GM23338 (cell line): ENCODE data around the gene ZNF516. TPM values are rescaled to one million over a fixed set of nuclear protein-coding genes. Genes with fewer than 3 reads are reported as not detected.

Experiments
- ATAC-seq: fragments of 200-7000 bp; cut with Tn5 transposase; 3 replicates; pipeline ENCODE4 v1.9.1; 2020
- DNase-seq: peaks from one replicate; pipeline ENCODE4 v3.0.0-alpha.2; 2015; ENCODE audit warnings: low spot score
- H2AFZ ChIP-seq: fragments of 200-600 bp; sonication (generic); 2 replicates; pipeline ENCODE4 v1.8.0; 2016; ENCODE audit warnings: antibody characterized with exemption, mild to moderate bottlenecking, moderate library complexity
- H3F3A ChIP-seq: fragments of 200-600 bp; sonication (generic); replicated peaks from 2 replicates; pipeline ENCODE4 v1.8.0; 2017; ENCODE audit warnings: antibody characterized with exemption, mixed run types, low read depth
- H3K27ac ChIP-seq: fragments of 200-600 bp; sonication (generic); 2 replicates; pipeline ENCODE4 v1.6.1; 2016; ENCODE audit warnings: low read depth
- H3K27me3 ChIP-seq: fragments of 200-600 bp; sonication (generic); 2 replicates; pipeline ENCODE4 v1.8.0; 2016; ENCODE audit warnings: mild to moderate bottlenecking, mixed run types, moderate library complexity; ENCODE audit not compliant: insufficient read depth
- H3K36me3 ChIP-seq: fragments of 200-600 bp; sonication (generic); 2 replicates; pipeline ENCODE4 v1.8.0; 2016; ENCODE audit warnings: mild to moderate bottlenecking; ENCODE audit not compliant: insufficient read depth
- H3K4me1 ChIP-seq: fragments of 200-600 bp; sonication (generic); 2 replicates; pipeline ENCODE4 v1.8.0; 2016; ENCODE audit warnings: mild to moderate bottlenecking, moderate library complexity; ENCODE audit not compliant: insufficient read depth
- H3K4me2 ChIP-seq: fragments of 200-600 bp; sonication (generic); 2 replicates; pipeline ENCODE4 v1.7.1; 2017; ENCODE audit warnings: mixed run types
- H3K4me3 ChIP-seq: fragments of 200-600 bp; sonication (generic); 2 replicates; pipeline ENCODE4 v1.6.1; 2016; ENCODE audit warnings: mixed run types
- H3K79me2 ChIP-seq: fragments of 200-600 bp; sonication (generic); replicated peaks from 2 replicates; pipeline ENCODE4 v1.8.0; 2017; ENCODE audit warnings: mild to moderate bottlenecking; ENCODE audit not compliant: insufficient read depth
- H3K9me2 ChIP-seq: fragments of 200-600 bp; sonication (generic); 2 replicates; pipeline ENCODE4 v1.8.0; 2017; ENCODE audit not compliant: insufficient read depth
- H4K20me1 ChIP-seq: fragments of 200-600 bp; sonication (generic); replicated peaks from 2 replicates; pipeline ENCODE4 v1.8.0; 2017; ENCODE audit warnings: mild to moderate bottlenecking; ENCODE audit not compliant: insufficient read depth
- H3K27ac Mint-ChIP-seq: 2 replicates; pipeline ENCODE4 v1.8.0; 2020; ENCODE audit warnings: inconsistent platforms, mild to moderate bottlenecking, moderate library complexity, mixed read lengths
- H3K27me3 Mint-ChIP-seq: 3 replicates; pipeline ENCODE4 v1.8.0; 2022; ENCODE audit warnings: low read depth, mild to moderate bottlenecking, moderate library complexity, mixed read lengths, inconsistent platforms; ENCODE audit not compliant: insufficient read depth, poor library complexity
- H3K36me3 Mint-ChIP-seq: 3 replicates; pipeline ENCODE4 v1.8.0; 2021; ENCODE audit warnings: low read depth, mild to moderate bottlenecking, inconsistent platforms, moderate library complexity, mixed read lengths
- H3K4me1 Mint-ChIP-seq: 3 replicates; pipeline ENCODE4 v1.8.0; 2020; ENCODE audit warnings: mild to moderate bottlenecking, inconsistent platforms, mixed read lengths
- H3K4me3 Mint-ChIP-seq: 3 replicates; pipeline ENCODE4 v1.8.0; 2021; ENCODE audit warnings: moderate library complexity, mild to moderate bottlenecking, inconsistent platforms, mixed read lengths
- H3K9me3 Mint-ChIP-seq: 3 replicates; pipeline ENCODE4 v1.8.0; 2020; ENCODE audit warnings: moderate library complexity, mild to moderate bottlenecking, inconsistent platforms, mixed read lengths
- CREB1 ChIP-seq: fragments of 250-450 bp; sonication (Bioruptor Pico); IDR thresholded peaks from 2 replicates; pipeline ENCODE4 v1.5.0; 2020; ENCODE audit warnings: low read depth, mild to moderate bottlenecking, moderate library complexity
- ETS1 ChIP-seq: IDR thresholded peaks from 2 replicates; pipeline ENCODE4 v1.6.1; 2016; ENCODE audit warnings: antibody characterized with exemption
- EZH2 ChIP-seq: fragments of 200-600 bp; sonication (generic); IDR thresholded peaks from one replicate; pipeline ENCODE4 v1.8.0; 2017; ENCODE audit warnings: antibody characterized with exemption, mild to moderate bottlenecking, low read depth; ENCODE audit not compliant: unreplicated experiment
- EZH2phosphoT487 ChIP-seq: fragments of 200-600 bp; sonication (generic); IDR thresholded peaks from one replicate; pipeline ENCODE4 v1.8.1; 2018; ENCODE audit warnings: antibody characterized with exemption; ENCODE audit not compliant: unreplicated experiment
- ZNF114 ChIP-seq: fragments of 250-450 bp; sonication (Bioruptor Pico); IDR thresholded peaks from 2 replicates; pipeline ENCODE4 v1.5.0; 2020; ENCODE audit warnings: mild to moderate bottlenecking, moderate library complexity
- polyA plus RNA-seq: library from polyadenylated mRNA; unstranded; fragments of >200 nt; fragmentation: Nextera tagmentation; extraction: Ambion mirVana; gene quantifications from 2 replicates; pipeline ENCODE4 v1.2.1, GENCODE V29; 2016
- total RNA-seq: library from RNA; depleted of rRNA; stranded (reverse); fragments of >200 nt; shearing (Covaris generic); gene quantifications from 2 replicates; pipeline ENCODE4 v1.2.3, GENCODE V29; 2014
- TF ChIP-seq, protein P1 (sequence below): fragments of 250-450 bp; sonication (Bioruptor Pico); IDR thresholded peaks from 2 replicates; pipeline ENCODE4 v1.5.0; 2020; ENCODE audit warnings: mild to moderate bottlenecking, moderate library complexity

ZNF516 gene
- total and polyA plus RNA-seq, 2 experiments from 2014 or later, result 11.9 to 24.2 TPM

DNA sequence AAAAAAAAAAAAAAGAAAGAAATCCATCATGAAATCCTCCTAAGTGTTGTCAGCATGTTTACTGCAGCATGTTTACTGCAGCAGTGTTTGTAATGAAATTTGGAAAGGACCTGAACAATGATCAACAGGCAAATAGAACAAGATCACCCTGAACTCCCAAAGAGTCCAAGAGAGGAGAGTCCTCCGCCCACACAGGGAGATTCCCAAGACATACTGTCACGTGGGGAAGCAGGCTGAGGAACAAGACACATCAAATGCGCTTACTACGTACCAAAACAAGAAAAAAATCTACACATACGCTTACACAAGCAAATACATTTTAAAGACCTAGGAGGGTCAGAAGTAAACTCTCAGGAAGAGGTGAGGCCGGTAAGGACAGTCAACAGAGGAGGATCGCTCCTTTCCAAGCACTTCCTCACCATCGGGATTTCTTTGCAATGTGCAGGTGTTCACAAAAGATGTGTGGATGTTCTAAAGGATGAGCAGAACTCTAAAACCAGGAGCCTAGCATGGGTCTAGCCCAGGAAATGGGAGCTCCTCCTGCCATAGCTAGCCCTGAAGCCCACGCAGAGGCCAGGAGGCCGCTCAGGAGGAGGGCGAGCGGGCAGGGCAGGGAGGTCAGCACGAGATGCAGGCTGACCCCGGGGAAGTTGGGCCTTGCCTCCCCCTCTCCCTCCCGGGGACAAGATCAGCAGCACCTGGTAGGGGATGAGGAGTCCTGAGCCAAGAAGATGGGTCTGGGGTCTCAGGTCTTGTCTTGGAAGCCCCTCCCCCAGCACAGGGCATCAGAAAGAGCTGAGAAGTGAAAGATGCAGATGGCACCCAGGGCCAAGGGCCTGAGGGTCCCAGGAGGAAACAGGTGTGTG is 66.4 kb downstream of the ZNF516 start (continued):
- TF ChIP-seq, protein P1, sequence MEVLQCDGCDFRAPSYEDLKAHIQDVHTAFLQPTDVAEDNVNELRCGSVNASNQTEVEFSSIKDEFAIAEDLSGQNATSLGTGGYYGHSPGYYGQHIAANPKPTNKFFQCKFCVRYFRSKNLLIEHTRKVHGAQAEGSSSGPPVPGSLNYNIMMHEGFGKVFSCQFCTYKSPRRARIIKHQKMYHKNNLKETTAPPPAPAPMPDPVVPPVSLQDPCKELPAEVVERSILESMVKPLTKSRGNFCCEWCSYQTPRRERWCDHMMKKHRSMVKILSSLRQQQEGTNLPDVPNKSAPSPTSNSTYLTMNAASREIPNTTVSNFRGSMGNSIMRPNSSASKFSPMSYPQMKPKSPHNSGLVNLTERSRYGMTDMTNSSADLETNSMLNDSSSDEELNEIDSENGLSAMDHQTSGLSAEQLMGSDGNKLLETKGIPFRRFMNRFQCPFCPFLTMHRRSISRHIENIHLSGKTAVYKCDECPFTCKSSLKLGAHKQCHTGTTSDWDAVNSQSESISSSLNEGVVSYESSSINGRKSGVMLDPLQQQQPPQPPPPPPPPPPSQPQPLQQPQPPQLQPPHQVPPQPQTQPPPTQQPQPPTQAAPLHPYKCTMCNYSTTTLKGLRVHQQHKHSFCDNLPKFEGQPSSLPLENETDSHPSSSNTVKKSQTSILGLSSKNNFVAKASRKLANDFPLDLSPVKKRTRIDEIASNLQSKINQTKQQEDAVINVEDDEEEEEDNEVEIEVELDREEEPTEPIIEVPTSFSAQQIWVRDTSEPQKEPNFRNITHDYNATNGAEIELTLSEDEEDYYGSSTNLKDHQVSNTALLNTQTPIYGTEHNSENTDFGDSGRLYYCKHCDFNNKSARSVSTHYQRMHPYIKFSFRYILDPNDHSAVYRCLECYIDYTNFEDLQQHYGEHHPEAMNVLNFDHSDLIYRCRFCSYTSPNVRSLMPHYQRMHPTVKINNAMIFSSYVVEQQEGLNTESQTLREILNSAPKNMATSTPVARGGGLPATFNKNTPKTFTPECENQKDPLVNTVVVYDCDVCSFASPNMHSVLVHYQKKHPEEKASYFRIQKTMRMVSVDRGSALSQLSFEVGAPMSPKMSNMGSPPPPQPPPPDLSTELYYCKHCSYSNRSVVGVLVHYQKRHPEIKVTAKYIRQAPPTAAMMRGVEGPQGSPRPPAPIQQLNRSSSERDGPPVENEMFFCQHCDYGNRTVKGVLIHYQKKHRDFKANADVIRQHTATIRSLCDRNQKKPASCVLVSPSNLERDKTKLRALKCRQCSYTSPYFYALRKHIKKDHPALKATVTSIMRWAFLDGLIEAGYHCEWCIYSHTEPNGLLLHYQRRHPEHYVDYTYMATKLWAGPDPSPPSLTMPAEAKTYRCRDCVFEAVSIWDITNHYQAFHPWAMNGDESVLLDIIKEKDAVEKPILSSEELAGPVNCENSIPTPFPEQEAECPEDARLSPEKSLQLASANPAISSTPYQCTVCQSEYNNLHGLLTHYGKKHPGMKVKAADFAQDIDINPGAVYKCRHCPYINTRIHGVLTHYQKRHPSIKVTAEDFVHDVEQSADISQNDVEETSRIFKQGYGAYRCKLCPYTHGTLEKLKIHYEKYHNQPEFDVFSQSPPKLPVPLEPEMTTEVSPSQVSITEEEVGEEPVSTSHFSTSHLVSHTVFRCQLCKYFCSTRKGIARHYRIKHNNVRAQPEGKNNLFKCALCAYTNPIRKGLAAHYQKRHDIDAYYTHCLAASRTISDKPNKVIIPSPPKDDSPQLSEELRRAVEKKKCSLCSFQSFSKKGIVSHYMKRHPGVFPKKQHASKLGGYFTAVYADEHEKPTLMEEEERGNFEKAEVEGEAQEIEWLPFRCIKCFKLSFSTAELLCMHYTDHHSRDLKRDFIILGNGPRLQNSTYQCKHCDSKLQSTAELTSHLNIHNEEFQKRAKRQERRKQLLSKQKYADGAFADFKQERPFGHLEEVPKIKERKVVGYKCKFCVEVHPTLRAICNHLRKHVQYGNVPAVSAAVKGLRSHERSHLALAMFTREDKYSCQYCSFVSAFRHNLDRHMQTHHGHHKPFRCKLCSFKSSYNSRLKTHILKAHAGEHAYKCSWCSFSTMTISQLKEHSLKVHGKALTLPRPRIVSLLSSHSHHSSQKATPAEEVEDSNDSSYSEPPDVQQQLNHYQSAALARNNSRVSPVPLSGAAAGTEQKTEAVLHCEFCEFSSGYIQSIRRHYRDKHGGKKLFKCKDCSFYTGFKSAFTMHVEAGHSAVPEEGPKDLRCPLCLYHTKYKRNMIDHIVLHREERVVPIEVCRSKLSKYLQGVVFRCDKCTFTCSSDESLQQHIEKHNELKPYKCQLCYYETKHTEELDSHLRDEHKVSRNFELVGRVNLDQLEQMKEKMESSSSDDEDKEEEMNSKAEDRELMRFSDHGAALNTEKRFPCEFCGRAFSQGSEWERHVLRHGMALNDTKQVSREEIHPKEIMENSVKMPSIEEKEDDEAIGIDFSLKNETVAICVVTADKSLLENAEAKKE (CRISPR knock-in tag), result no peak
- TF ChIP-seq ZNF114 (CRISPR knock-in tag), result no peak
- no peak for TF ChIP-seq EZH2
- TF ChIP-seq EZH2phosphoT487, result no peak
- TF ChIP-seq CREB1, result no peak

GRCh38 chr18:76426737-76427305 is 68.2 kb downstream of the ZNF516 start:
- H3K4me3 ChIP-seq, result no peak overlapping the region
- peaks cover 40% of the 10 kb centered on the region for H3K4me1 Mint-ChIP-seq
- TF ChIP-seq, protein P1 (CRISPR knock-in tag), result no peak
- no peak for TF ChIP-seq EZH2phosphoT487
- TF ChIP-seq ETS1, result no peak

More at GRCh38 chr18:76426737-76427305, 68.2 kb downstream of the ZNF516 start:
- H3K4me2 ChIP-seq, result 0 out of 2 replicates have a peak overlapping the region, but pooled peaks have one; percentile 46
- DNase-seq (peak; percentile 88), ATAC-seq (peak; percentile 94)
- H3F3A ChIP-seq, result peaks cover 5% of the 10 kb centered on the region; the same call in 1 of the 2 replicates
- no peaks in the 10 kb centered on the region for H3K27me3 ChIP-seq
- Mint-ChIP-seq H3K9me3 (peaks cover 2% of the 10 kb centered on the region; the same call in 1 of the 3 replicates), H3K27me3 (peaks cover 5% of the 10 kb centered on the region), H3K36me3 (no peaks in the 10 kb centered on the region), H3K4me3 (no peak overlapping the region), H3K27ac (no peak overlapping the region)
- no peaks in the 10 kb centered on the region for H3K36me3 ChIP-seq
- H3K9me2 ChIP-seq, result no peaks in the 10 kb centered on the region
- H2AFZ ChIP-seq, result no peak overlapping the region
- H3K4me1 ChIP-seq, result peaks cover 13% of the 10 kb centered on the region
- H4K20me1 ChIP-seq, result no peaks in the 10 kb centered on the region; the same call in none of the 2 replicates
- H3K27ac ChIP-seq, result no peak overlapping the region
- peaks cover 7% of the 10 kb centered on the region; the same call in 1 of the 2 replicates for H3K79me2 ChIP-seq
